HG03175 (cell line): Measurements from ENCODE around the gene MYH11.
"Not testable (repeated sequence)": the region's sequence is repeated elsewhere in the genome, so short reads cannot be mapped to it uniquely, and the experiment has no call there.

Experiments
- ATAC-seq: cut with Tn5 transposase; IDR thresholded peaks from one replicate; pipeline ENCODE4 v1.9.1; 2021; ENCODE audit warnings: mild to moderate bottlenecking, moderate library complexity; ENCODE audit not compliant: unreplicated experiment

Gene MYH11

DNA sequence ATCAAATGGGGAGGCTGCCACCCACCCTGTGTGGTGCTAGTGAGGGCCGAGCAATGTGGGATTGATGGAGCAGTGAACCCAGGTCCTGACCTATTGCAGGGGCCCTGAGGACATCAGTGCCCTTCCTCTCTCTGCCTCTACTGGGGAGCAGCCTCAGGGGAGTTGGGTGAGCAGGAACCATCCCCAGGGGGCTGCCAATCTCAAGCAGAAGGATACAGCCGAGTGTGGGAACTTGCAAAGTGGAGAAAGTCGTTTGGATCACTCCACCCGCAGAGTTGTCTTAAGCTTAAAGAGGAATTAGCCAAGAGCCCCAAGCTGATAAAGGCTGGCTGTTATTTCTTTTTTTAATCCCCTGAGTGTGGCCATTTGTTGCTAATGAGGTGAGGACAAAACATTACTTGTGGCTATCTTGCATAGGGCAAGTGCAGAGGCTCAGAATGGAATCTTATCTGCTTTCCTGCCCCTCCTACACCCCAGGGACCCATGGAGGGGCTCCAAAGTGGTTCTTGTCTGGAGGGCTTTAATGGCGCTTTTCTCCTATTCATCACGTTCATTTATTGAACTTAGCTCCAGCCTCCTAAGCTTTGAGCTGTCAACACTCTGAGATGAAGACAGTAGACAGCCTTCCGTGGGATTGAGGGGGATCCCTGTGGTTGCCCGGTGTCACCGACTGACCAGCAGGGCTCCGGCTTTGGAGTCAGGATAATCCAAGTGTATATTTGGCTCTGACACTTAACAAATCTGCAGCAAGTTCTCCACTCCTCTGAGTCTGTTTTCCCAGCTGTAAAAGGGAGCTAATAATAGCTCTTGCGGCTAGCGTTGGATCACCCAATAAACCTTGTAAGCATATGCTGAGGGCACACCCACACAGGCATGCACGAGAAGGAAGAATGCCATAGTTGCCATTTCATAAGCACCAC lies 45.1 kb downstream of the MYH11 start:
- ATAC-seq: no peak

DNA sequence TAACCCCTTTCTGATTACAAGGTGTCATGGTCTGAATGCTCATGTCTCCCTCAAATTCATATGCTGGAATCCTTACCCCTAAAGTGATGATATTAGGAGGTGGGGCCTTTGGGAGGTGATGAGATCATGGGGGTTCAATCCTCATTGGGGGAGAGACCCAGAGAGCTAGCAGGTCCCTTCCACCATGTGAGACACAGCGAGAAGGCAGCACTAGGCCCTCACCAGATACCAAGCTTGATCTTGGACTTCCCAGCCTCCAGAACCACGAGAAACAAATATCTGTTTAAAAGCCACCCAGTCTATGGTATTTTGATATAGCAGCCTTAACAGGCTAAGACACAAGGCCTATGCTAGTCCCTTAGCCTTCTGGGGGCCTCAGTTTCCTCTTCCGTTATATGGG lies 45.9 kb downstream of the MYH11 start:
- no peak for ATAC-seq

DNA sequence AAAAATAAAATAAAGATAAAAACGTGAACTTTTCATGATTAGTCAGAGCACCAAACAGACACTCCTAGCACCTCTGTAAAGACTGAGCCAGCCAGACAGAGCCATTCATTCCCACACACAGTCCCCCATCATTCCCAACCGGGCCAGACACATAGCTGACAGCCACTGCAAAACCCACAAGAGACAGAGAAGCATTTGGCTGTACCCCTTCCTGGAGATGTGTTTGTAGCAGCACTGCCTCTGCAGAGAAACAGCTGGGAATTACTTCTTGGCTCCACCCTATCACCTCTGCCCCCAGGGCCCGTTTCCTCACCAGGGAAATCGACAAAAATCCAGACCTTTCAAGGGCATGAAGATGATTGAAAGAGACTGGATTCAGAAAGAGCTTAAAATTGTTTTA lies 46.4 kb downstream of the MYH11 start:
- no peak for ATAC-seq

DNA sequence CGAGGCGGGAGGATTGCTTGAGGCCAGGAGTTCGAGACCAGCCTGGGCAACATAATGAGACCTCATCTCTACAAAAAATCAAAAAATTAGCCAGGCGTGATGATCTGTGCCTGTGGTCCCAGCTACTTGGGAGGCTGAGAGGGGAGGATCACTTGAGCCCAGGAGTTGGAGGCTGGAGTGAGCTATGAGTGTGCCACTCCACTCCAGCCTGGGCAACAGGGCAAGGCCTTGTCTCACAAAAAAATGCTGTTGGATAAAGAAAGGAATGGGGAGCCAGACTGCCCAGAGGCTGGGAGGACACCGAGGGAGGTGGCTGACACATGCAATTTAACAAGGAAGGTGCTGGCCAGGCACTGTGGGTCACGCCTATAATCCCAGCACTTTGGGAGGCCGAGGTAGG lies 47.5 kb downstream of the MYH11 start:
- not testable (repeated sequence) for ATAC-seq

DNA sequence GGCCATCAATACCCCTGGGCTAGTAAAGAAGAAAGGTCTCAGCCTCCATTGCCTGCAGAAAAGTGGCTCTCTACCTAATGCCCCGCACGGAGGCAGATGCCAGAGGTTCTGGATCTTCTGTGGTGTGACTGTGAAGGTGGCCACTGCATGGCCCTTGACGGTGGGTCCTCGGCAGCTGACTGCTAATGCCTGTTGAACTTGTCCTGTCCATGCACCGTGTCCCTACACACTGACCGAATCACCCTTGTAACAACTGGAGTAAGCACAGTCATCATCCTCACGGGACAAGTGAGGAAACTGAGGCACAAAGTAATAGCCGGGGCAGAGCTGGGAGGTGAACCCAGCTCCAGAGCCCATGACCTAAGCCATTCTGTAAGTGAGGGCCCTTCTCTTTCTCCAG lies 48.8 kb downstream of the MYH11 start:
- no peak for ATAC-seq

DNA sequence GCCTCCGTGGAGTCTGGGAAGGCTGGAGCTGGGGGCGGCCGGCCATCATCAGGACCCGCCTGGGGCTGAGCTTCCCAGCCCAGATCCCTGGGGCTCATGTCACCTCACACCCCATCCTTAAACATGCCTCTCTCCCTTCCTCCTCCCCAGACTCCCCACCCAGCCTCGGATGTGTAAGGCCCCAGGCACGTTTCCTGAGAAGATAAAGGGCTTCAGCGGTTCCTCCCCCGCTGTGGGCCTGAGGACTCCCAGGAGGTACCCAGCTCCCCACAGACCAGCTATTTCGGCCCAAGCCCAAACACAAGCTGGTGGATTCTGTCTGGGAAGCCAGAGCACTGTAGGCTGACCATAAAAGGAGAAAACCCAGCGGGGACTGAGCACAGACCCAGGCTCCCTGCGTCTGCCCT lies 49.2 kb downstream of the MYH11 start:
- no peak for ATAC-seq

DNA sequence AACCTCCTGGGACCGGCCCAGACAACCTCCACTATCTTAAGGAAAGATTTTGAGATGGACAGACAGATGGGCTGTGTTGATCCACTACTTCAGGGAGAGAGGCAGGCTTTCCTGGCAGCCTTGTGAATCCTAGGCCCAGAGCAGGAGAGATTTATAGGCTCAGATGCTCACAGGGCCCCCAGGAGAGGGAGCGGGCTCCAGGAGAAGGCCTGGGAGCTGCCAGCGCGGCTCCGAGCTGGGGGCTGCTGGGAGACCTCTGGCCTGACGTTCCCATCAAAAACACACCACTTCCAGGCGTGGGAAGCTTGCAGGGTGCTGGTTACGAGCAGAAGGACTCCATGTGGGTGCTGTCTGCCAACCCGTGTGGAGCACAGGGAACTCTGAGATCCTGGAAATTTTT lies 53.2 kb downstream of the MYH11 start:
- ATAC-seq: no peak

DNA sequence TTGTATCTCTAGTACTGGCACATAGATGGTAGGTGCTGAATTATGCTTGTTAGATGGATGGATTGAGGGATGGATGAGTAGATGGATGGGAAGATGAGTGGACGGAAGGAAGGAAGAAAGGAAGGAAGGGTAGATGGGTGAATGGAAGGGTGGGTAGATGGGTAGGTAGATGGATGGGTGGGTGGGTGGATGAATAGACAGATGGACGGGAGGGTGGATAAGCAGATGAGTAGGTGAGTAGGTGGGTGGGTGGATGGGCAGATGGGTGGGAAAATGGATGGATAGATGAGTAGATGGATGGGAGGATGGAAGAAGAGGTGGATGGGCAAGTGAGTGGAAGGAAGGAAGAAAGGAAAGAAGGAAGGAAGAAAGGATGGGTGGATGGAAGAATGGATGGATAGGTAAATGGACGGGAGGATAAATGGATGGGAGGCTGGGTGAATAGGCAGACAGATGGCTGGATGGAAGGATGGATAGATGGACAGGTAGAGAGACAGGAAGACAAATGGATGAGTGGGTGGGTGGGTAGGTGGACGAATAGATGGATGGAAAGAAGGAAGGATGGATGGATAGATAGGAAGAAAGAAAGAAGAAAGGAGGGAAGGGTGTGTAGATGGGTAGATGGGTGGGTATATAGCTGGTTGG lies 56.9 kb downstream of the MYH11 start:
- no peak for ATAC-seq

DNA sequence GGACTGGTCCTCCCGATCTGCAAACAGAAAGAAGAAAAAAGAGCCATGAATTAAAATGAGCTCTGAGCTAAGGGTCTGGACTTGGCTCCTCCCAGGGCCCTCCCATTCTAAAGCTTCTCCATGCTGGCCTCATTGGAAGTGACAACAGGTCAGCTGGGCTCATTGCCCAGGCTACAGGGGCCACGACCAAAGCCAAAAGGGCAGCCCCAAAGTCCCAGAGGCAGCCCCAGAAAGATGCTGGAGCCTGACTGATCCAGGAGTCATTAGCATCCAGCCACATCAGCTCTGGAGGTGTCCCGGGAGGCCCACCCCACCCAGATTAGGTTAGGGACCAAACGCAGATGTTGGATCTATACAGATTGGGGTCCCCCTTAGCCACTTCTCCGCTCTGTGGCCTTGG lies 58.2 kb downstream of the MYH11 start:
- ATAC-seq: no peak

DNA sequence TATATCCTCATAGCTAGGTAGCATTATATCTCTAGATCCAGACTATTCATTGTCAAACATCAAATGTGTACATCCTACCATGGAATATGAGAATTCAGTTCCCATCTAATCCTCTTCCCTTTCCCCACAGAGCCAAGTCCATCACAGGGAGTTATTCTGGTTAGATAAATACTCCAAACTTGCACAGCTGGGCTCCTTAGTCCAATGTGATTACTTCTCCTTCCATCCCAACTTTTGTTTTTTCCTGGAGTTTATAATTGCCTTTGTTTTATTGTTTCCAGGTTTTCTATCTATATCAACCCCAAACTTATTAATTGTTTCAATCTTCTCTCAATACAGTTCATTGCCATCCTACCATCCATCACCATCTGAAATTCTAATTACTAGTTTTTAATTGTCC lies 59.9 kb downstream of the MYH11 start:
- ATAC-seq: no peak

DNA sequence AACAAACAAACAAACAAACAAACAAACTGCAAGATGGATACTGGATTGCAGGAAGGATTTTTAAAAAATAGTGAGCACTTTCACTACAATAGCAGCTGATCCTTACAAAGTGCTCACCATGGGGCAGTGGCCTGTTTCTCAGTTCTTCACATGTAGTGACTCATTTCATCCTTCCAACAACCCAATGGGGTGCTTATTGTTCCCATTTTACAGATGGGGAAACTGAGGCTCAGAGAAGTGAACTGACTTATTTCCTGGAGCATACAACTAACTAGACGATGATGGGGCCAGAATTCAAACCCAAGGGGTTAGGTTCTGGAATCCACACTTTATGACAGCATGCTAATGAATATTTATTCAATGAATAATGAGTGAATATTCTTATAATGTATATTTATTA lies 61.2 kb downstream of the MYH11 start:
- no peak for ATAC-seq

DNA sequence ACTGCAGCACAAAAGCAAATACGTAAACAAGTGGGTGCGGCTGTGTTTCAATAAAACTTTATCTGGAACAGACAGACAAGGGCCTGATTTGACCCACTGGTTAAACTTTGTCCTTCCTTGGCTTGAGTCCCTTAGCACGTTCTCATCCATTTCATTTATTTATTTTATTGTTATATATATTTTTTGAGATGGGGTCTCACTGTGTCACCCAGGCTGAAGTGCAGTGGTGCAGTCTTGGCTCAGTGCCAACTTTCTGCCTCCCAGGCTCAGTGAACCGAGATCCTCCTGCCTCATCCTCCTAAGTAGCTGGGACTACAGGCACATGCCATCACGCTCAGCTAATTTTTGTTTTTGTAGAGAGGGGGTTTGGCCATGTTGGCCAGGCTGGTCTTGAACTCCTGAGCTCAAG lies 64.3 kb downstream of the MYH11 start:
- ATAC-seq: no peak

DNA sequence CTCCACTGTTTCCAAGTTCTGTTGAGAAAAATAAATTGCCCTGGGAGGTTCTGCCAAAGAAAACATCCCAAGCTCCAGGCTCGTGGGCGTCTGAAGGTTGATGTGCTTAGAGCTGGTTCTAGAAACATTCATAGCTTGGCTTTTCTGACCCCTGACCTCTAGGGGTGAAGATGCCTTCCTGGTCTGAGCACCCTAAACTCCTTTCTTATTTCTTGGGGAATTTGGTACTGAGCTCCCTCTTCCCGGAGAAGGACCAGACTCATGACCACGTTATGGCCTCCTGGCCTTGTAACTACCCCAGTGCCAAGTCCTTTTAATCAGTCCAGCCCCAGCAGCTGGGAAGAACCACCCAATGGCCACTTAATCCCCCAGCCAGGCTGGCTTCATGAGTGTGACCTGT lies 66.4 kb downstream of the MYH11 start:
- no peak for ATAC-seq

DNA sequence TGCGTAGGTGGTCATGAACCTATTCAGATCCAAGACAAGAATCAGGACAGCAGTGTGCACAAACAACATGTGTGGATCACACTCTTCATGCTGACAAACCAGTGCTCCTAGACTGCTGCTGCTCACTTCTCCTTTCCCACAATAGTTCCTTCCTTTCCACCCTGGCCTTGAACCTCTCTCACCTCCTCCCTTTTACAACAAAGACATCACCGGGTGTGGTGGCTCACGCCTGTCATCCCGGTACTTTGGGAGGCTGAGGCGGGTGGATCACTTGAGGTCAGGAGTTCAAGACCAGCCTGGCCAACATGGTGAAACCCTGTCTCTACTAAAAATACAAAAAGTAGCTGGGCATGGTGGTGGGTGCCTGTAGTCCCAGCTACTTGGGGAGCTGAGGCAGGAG lies 67.0 kb downstream of the MYH11 start:
- ATAC-seq: not testable (repeated sequence)

DNA sequence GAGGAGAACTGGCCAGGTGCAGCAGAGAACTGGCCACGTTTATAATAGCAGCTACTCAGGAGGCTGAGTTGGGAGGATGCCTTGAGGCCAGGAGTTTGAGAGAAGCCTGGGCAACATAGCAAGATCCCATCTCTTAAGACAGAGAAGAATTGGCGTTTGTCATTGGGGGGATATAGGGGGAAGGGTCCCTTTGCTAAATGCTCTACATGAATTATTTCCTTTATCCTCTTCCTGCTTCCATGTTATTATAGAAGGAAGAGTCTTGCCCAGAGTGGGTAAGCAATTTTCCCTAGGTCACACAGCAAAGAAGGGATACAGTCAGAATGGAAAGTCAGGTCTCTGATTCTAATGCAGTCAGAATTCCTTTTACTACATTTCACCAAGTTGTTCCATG lies 68.0 kb downstream of the MYH11 start:
- ATAC-seq: no peak

DNA sequence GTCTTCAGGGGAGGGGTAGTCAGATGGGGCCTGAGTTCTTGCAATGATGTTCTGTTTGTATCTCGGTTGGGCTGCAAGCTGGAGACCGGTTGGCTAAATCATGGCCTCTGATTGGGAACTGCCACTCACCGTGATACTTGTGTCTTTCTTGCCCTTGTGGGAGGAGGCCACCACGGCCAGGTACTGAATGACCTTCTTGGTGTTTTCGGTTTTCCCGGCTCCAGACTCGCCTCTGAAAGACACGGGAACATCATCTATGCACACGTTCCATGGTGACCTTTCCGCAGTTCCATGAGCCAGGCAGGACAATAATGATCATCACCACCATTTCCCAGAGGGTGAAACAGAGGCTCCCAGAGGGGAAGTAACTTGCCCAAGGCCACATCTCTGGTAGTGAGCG lies 70.3 kb downstream of the MYH11 start:
- ATAC-seq: no peak

DNA sequence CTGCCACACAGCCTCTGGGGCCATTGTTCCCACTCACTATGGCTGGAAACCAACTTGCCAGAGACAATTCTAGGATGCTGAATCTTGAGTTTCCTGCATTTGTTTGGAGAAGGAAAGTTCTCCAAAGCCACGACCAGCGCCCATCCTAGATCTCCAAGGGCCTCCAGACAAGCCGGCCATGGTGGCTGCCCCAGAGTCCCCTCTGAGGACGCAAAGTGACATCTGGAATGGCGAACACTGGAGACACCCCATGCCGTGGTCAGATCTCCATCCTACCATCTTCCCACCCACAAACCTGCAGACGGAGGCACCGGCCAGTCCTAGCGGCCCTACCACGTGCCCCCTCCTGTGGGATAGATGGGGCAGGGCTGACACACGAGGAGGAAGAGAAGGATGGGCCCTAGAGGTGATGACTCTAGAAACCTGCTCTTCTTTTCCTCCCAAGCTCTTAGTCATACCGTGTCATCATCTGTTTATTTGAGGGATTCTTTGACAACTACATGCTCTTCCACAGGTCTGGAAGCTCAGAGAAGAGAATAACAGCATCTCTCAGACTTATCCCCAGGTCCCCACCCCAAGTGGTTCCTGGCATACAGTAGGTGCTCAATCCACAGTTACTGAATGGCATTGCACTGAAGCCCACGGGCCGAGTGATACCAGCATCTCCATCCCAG lies 71.3 kb downstream of the MYH11 start:
- ATAC-seq: no peak

DNA sequence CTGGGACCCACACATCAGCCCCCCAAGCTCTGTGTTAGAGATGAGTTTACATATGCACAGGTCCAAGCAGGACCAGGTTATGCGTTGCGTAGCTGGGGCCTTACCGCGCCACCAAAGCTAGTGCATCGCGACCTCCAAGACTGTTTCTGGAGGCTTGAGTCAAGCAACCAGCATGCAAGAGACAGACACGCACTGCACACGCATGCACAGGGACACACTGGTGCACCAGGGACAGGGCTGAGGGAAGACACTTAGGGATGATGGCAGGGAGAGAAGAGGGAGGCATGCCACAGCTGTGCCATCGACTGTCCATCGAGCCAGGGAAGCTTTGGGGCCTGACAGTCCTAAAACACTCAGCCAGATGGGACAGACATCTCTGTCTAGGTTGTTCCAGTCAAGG lies 72.8 kb downstream of the MYH11 start:
- ATAC-seq: no peak

DNA sequence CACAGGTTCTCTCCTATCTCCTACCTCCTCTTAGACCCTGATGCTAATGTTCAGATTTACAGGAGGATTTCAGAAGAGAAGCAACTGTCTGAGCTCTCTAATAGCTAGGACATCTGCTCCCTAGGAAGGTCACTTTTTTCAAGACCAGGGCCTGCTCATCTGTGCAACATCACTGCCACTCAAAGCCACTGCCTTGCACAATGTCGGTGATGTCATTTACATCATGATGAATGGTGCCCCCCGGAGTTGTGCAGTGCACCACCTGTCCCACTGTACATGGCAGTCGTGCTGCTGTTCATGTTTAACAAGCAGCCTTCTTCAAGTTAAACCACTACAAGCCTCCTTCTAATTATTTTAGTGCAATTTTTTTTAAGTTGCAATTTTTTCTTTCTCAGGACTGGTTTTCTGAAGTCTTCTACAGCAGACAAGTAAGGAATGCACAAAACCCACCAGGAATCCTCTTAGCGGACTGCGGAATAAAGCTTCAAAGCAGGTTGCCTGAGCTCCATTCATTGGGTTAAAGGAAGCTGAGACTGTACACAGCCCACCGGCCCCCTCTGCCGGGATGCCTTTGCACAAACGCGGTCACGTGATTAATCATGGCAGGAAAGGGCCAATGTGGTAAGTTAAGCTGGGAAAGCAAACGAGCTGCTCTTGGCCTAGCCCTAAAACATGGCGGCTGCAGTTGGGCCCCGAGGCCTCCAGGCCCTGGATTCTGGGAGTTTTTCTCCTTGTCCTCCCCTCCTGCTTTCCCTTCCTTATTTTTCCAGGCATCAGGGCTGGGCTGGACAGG lies 74.1 kb downstream of the MYH11 start:
- no peak for ATAC-seq

DNA sequence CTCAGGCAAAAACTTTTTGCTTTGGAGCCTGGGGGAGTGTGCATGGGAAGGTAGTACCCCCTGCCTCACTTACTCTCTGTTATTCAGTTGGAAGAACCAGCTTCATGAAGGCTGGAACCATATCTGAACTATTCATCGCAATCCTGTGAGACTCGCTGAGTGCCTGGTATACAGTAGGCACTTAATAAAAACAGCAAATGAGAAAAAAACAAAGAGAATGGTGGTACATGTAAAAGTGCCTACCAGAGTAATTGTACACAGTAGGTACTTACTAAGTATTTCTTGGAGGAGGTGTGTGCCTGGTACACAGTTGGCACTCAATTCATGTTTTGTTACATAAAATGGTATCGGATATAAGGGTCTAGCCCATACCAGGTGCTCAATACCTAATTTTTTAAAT lies 75.2 kb downstream of the MYH11 start:
- ATAC-seq: no peak

DNA sequence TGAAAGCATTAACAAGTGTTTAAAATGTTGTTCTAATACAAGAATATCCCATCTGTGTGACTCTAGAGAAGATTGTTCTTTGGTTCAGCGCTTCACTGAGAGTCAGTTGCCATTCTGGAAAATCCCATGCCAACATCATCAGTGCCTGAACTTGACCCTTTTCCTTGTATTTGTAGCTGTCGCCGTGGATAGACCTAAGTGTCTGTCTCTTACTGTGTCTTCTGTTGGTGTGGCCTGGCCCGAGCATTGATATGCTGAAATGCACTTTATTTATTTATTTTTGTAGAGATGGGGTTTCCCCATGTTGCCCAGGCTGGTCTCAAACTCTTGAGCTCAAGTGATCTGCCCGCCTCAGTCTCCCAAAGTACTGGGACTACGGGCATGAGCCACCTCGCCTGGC lies 76.0 kb downstream of the MYH11 start:
- ATAC-seq: no peak
